ENCODE measurements around the gene HDHD5. TPM values are rescaled to one million over a fixed set of nuclear protein-coding genes. Genes with fewer than 3 reads are reported as not detected.

The HDHD5 gene
- total RNA-seq, 2 donors from 2014 or later, result 39.4 to 53.0 TPM

DNA sequence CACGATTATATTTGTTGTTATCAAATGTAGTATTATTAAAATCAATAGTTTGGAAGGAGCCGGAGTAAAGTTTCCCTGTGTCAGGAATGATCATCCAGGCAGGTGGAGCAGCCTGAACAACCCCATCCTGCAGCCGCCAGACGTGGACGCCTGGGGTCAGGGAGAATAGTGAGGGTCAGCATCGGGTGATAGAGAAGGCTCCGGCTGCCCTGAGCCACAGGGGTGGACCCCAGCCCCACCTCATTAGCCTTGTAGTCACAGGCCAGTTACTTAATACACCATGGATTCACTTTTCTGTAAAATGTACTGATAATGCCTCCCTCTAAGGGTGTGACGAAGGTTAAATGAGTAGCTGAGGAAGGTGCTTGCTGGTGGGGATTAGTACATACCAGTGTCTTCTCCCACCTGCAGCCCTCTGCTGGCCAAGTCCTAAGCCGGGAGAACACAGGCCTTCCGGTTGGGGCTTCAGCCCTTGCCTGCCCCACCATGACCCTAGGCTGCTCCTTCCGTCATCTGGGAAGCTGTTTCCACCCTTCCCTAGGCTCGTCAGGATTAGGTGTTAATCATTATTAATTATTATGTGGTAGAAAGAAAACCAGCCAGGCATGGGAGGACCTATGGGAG is 52.8 kb downstream of the HDHD5 start:
- Histone ChIP-seq H3K27me3 (ENCODE audit: control insufficient read depth, insufficient read depth, low read length, poor library complexity, severe bottlenecking) (no peaks in the 10 kb centered on the region), H3K9ac (ENCODE audit: extremely low read depth, low read length, poor library complexity, severe bottlenecking) (no peak overlapping the region), H3K36me3 (ENCODE audit: control insufficient read depth, insufficient read depth, low read length) (peaks cover 75% of the 10 kb centered on the region), H3K9me3 (ENCODE audit: control insufficient read depth, low read length) (no peaks in the 10 kb centered on the region), H3K27ac (ENCODE audit: low read depth, low read length) (no peak overlapping the region), H3K4me3 (ENCODE audit: low read length) (no peak overlapping the region), H3K4me1 (ENCODE audit: control insufficient read depth, insufficient read depth, low read length) (no peaks in the 10 kb centered on the region)
- WGBS, 2 experiments (ENCODE audit: insufficient coverage in 1 of 2, insufficient read length in 1 of 2), result 92 to 94% methylated on average over 10 to 12 of the region's 12 CpGs
- no peak overlapping the region for H3K27ac Mint-ChIP-seq
- H3K27me3 Mint-ChIP-seq (ENCODE audit: insufficient read depth), result no peaks in the 10 kb centered on the region
- no peak overlapping the region for H3K4me3 Mint-ChIP-seq
- H3K9me3 Mint-ChIP-seq, result no peaks in the 10 kb centered on the region
- DNase-seq, result peak; percentile 71
- TF ChIP-seq, protein P1, sequence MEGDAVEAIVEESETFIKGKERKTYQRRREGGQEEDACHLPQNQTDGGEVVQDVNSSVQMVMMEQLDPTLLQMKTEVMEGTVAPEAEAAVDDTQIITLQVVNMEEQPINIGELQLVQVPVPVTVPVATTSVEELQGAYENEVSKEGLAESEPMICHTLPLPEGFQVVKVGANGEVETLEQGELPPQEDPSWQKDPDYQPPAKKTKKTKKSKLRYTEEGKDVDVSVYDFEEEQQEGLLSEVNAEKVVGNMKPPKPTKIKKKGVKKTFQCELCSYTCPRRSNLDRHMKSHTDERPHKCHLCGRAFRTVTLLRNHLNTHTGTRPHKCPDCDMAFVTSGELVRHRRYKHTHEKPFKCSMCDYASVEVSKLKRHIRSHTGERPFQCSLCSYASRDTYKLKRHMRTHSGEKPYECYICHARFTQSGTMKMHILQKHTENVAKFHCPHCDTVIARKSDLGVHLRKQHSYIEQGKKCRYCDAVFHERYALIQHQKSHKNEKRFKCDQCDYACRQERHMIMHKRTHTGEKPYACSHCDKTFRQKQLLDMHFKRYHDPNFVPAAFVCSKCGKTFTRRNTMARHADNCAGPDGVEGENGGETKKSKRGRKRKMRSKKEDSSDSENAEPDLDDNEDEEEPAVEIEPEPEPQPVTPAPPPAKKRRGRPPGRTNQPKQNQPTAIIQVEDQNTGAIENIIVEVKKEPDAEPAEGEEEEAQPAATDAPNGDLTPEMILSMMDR (conservative IDR thresholded peaks at IDR 0.05), result peak; percentile 77
- H3K4me1 Mint-ChIP-seq, result no peaks in the 10 kb centered on the region
- peaks cover 45% of the 10 kb centered on the region for H3K36me3 Mint-ChIP-seq (ENCODE audit: low read depth)

DNA sequence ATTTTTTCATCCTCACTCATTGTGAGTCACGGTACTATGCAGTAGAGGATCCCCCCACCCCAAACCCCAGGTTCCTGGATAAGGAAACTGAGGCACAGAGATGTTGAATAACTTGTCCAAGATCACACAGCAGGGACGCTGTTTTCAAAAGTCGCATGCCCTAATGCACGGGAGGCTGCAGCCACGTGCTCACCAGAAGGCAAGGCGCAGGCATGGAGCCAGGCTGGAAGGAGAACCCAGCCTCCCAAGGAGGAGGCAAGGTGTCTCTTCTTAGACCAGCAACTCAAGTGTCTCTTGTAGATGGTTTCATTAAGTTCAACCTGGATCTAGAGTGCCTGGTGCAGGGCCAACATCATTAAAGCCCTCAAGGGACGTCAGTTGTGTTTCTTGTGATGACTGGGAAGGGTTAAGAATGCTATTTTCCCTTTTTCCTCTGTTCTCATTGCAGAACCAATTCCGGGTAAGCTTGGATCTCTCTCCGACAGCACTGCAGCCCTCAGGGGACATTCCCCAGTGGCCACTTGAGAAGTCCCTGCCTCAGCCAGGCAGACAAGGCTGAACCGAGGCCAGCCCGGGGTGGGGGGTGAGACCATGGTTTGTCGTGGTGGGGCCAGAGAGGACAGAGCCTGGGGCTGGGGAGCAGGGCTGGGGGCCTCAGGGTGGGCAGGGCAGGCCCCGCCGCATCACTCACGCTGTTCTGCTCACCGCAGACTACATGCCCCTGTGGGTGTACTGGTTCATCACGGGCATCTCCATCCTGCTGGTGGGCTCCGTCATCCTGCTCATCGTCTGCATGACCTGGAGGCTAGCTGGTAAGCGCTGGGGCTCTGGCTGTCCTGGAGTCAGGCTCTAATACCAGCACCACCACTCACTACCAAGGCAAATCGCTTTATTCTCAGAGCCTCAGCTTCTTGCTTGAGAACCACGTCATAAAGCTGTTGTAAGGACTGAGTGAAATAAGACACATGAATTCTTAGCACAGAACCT is 53.6 kb downstream of the HDHD5 start:
- no peak overlapping the region for H3K4me3 ChIP-seq (ENCODE audit: low read length)
- no peaks in the 10 kb centered on the region for H3K9me3 ChIP-seq (ENCODE audit: control insufficient read depth, low read length)
- no peak overlapping the region for H3K27ac ChIP-seq (ENCODE audit: low read depth, low read length)
- WGBS, 2 experiments (ENCODE audit: insufficient coverage in 1 of 2, insufficient read length in 1 of 2), result 92 to 96% methylated on average over 17 to 22 of the region's 22 CpGs
- Mint-ChIP-seq H3K4me1 (no peaks in the 10 kb centered on the region), H3K9me3 (no peaks in the 10 kb centered on the region), H3K27ac (no peak overlapping the region), H3K4me3 (no peak overlapping the region), H3K36me3 (ENCODE audit: low read depth) (peaks cover 51% of the 10 kb centered on the region), H3K27me3 (ENCODE audit: insufficient read depth) (no peaks in the 10 kb centered on the region)
- peaks cover 83% of the 10 kb centered on the region for H3K36me3 ChIP-seq (ENCODE audit: control insufficient read depth, insufficient read depth, low read length)
- DNase-seq, result no peak
- TF ChIP-seq, protein P1 (conservative IDR thresholded peaks at IDR 0.05), result no peak
- H3K9ac ChIP-seq (ENCODE audit: extremely low read depth, low read length, poor library complexity, severe bottlenecking), result no peak overlapping the region
- H3K27me3 ChIP-seq (ENCODE audit: control insufficient read depth, insufficient read depth, low read length, poor library complexity, severe bottlenecking), result no peaks in the 10 kb centered on the region
- H3K4me1 ChIP-seq (ENCODE audit: control insufficient read depth, insufficient read depth, low read length), result no peaks in the 10 kb centered on the region

DNA sequence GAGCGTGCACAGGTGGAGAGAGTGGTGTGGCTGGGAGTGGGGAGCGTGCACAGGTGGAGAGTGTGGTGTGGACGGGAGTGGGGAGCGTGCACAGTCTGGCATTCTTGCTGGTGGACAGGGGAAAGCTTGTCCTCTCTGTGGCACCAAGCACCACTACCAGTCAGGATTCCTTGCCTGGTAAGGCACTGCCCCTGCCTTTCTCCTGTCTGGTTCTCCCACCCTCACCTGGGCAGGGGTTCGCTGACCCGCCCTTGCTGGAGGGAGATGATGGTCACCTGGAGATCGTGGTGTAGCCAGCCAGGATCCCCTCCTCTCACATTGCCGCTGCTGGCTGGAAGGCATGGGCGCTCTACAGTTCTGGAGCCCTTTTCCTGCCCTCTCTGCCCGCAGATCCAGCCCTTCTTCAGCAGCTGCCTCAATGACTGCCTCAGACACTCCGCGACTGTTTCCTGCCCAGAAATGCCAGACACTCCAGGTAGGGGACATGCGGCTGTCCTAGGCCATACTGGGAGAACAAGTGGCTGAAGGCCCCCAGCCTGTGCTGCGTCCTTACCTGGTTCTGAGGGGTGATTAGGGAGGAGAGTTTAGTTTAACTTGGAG is 54.6 kb downstream of the HDHD5 start:
- no peak for DNase-seq
- no peak overlapping the region for H3K27ac Mint-ChIP-seq
- Histone ChIP-seq H3K27ac (ENCODE audit: low read depth, low read length) (no peak overlapping the region), H3K4me1 (ENCODE audit: control insufficient read depth, insufficient read depth, low read length) (no peaks in the 10 kb centered on the region), H3K9me3 (ENCODE audit: control insufficient read depth, low read length) (no peaks in the 10 kb centered on the region), H3K36me3 (ENCODE audit: control insufficient read depth, insufficient read depth, low read length) (peaks cover 87% of the 10 kb centered on the region), H3K27me3 (ENCODE audit: control insufficient read depth, insufficient read depth, low read length, poor library complexity, severe bottlenecking) (no peaks in the 10 kb centered on the region), H3K4me3 (ENCODE audit: low read length) (no peak overlapping the region), H3K9ac (ENCODE audit: extremely low read depth, low read length, poor library complexity, severe bottlenecking) (no peak overlapping the region)
- 90 to 100% methylated on average over 6 to 12 of the region's 14 CpGs for WGBS, 2 experiments (ENCODE audit: insufficient coverage in 1 of 2, insufficient read length in 1 of 2)
- no peaks in the 10 kb centered on the region for H3K9me3 Mint-ChIP-seq
- H3K4me1 Mint-ChIP-seq, result no peaks in the 10 kb centered on the region
- H3K36me3 Mint-ChIP-seq (ENCODE audit: low read depth), result peaks cover 52% of the 10 kb centered on the region
- TF ChIP-seq, protein P1 (conservative IDR thresholded peaks at IDR 0.05), result no peak
- no peaks in the 10 kb centered on the region for H3K27me3 Mint-ChIP-seq (ENCODE audit: insufficient read depth)
- H3K4me3 Mint-ChIP-seq, result no peak overlapping the region

All from endodermal cell (in vitro differentiated cells).